SH-SY5Y (cell line): ENCODE measurements around the gene ATXN7L3.

Experiments used
- GATA2 ChIP-seq: IDR thresholded peaks from 2 replicates; pipeline ENCODE4 v1.6.1; 2011; ENCODE audit warnings: mild to moderate bottlenecking, low read depth, low read length
- GATA3 ChIP-seq: IDR thresholded peaks from 2 replicates; pipeline ENCODE4 v1.6.1; 2011; ENCODE audit warnings: low read depth, mild to moderate bottlenecking, low read length, moderate library complexity

The ATXN7L3 gene

GRCh38 chr17:44149750-44150329 is 49.8 kb downstream of the ATXN7L3 start:
- no peak for TF ChIP-seq GATA3
- no peak for TF ChIP-seq GATA2

GRCh38 chr17:44147812-44148211 is 51.9 kb downstream of the ATXN7L3 start:
- no peak for TF ChIP-seq GATA2
- no peak for TF ChIP-seq GATA3

DNA sequence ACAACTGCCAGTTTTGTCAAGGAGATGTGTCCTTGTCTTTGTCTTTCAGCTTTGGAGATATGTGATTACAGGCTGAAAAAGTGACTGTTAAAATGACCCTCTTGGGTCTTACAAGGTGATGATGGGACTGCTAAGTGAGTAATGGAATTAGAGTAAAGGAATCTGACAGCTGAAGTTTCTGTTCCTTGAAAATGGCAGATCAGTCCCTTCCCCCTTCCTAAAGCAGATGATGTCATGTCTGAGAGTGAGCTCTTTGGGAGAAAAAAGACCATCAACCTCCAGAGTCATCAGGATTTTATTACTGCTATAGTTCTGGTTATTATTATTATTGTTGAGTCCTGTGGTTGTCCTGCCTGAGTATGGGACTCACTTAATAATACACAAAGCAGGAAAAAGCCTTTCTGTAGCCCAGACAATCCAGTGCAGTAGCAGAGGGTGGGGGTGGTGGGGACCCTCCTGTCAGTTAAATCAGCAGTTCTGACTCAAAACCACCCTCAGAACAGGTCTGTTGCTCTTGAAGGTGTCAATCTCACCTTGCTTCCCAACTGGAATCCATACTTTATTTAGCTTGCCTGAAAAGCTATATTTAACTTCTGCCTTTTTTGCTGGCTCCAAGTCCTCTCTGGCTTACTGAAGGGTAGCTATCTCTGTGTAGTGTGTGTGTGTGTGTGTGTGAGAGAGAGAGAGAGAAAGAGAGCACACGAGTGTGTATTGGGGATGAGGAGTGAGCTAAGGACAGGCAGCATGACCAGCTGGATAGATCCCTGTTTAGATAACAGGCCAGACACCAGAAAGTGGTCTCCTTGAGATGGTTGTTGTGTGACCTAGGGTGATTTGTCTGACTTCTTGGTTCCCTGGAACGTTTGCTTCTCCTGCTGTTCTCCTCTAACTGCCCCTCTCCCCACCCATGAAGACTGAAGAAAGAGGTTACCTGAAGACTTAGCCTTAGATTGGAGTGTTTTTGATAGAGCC is 53.0 kb downstream of the ATXN7L3 start:
- peak; percentile 53; the same call in 1 of the 2 replicates for TF ChIP-seq GATA2
- TF ChIP-seq GATA3, result no peak; the same call in 1 of the 2 replicates

DNA sequence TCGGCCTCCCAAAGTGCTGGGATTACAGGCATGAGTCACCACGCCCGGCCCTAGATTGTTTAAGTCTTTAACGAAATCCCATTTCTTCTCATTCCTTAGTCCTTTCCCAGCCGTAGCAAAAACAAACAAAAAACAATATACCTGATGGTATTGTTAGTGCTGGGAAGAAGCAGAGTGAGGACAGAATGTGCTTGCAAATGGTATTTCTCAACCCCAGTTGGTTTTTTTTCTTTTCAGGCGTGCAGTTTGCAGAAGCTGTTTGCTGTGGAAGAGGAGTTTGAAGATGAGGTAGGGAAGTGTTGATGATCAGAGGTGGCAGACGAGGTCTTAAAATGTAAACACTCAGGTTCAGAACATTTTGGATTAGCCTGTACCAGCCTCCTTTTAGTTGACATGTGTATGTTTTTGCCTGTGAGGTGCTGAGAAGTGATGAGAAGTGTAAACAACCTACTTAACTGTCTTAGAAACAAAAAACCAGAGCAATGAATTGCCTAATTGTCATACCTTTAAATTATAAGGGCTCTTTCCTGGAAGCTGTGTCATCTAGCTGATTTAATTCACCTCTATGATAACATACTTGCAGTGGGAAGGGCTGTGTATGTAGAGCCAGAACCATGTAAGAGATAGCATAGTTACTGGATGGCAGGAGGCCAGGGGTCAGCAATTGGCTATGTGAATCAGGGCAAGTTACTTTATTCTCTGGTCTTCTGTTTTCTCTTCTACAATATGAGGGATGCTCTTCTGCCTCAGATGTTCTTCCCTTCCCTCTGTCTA is 54.5 kb downstream of the ATXN7L3 start:
- no peak for TF ChIP-seq GATA3
- no peak for TF ChIP-seq GATA2
